Raji (cell line): Measurements from ENCODE around the gene ZNF777.

Experiments
- POLR2A ChIP-seq: IDR thresholded peaks from 2 replicates; pipeline ENCODE4 v1.6.1; 2011; ENCODE audit warnings: low read depth, low read length, control low read depth; ENCODE audit not compliant: insufficient read depth

ZNF777 gene

GRCh38 chr7:149404825-149405224 is 56.0 kb downstream of the ZNF777 start:
- TF ChIP-seq POLR2A = no peak

GRCh38 chr7:149404396-149404795 is 56.5 kb downstream of the ZNF777 start:
- TF ChIP-seq POLR2A = no peak

- no peak for TF ChIP-seq POLR2A
Measured at GRCh38 chr7:149398195-149398820, 62.6 kb downstream of the ZNF777 start.

- no peak for TF ChIP-seq POLR2A
Measured at GRCh38 chr7:149397470-149398043, 63.3 kb downstream of the ZNF777 start.

GRCh38 chr7:149385195-149385950 is 75.5 kb downstream of the ZNF777 start:
- TF ChIP-seq POLR2A = no peak
